Measurements from ENCODE around the gene TNNI3.
"Not testable (repeated sequence)": the region's sequence is repeated elsewhere in the genome, so short reads cannot be mapped to it uniquely, and the experiment has no call there.

DNA sequence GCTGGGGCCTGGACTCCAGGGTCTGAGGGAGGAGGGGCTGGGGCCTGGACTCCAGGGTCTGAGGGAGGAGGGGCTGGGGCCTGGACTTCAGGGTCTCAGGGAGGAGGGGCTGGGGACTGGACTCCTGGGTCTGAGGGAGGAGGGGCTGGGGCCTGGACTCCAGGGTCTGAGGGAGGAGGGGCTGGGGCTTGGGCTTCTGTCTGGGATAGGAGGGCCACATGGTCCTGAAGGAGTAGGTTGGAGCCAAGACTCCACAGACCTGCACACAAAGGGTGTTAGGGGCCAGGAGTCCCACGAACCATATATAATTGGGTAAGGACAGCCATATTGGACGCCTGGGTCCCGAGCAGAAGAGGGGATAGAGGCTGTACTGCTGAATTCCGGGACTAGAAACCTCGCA, 1.7 kb downstream of the TNNI3 start:
- not testable (repeated sequence) for TF ChIP-seq SP1 (IDR thresholded peaks at IDR 0.05; ENCODE audit: low read depth, low read length); JUNB (IDR thresholded peaks at IDR 0.05); POLR2AphosphoS5 (IDR thresholded peaks at IDR 0.05; ENCODE audit: low read length); EZH2 (IDR thresholded peaks at IDR 0.05; ENCODE audit: borderline replicate concordance, control insufficient read depth, low read depth, low read length); POLR2AphosphoS2 (IDR thresholded peaks at IDR 0.05; ENCODE audit: low read depth, low read length); SREBF1 (IDR thresholded peaks at IDR 0.05; ENCODE audit: low read length); FOS (IDR thresholded peaks at IDR 0.05; ENCODE audit: borderline replicate concordance, extremely low read depth, insufficient read length); SMAD5 (IDR thresholded peaks at IDR 0.05; ENCODE audit: low read depth); SRF (IDR thresholded peaks at IDR 0.05; ENCODE audit: low read depth in 2 of 2, low read length in 2 of 2); HDAC2 (IDR thresholded peaks at IDR 0.05); TAF1 (IDR thresholded peaks at IDR 0.05; ENCODE audit: borderline replicate concordance, low read depth, low read length)
- TF ChIP-seq, protein P1, sequence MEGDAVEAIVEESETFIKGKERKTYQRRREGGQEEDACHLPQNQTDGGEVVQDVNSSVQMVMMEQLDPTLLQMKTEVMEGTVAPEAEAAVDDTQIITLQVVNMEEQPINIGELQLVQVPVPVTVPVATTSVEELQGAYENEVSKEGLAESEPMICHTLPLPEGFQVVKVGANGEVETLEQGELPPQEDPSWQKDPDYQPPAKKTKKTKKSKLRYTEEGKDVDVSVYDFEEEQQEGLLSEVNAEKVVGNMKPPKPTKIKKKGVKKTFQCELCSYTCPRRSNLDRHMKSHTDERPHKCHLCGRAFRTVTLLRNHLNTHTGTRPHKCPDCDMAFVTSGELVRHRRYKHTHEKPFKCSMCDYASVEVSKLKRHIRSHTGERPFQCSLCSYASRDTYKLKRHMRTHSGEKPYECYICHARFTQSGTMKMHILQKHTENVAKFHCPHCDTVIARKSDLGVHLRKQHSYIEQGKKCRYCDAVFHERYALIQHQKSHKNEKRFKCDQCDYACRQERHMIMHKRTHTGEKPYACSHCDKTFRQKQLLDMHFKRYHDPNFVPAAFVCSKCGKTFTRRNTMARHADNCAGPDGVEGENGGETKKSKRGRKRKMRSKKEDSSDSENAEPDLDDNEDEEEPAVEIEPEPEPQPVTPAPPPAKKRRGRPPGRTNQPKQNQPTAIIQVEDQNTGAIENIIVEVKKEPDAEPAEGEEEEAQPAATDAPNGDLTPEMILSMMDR (IDR thresholded peaks at IDR 0.05 in 2 of 3, conservative IDR thresholded peaks at IDR 0.05 in 1 of 3; ENCODE audit: control insufficient read depth in 2 of 3, extremely low read depth in 1 of 3, insufficient read depth in 1 of 3, low read depth in 3 of 3, low read length in 3 of 3) = not testable (repeated sequence)

Measured in GM12878 (cell line).